NCI-H526 (cell line): Measurements from ENCODE around the gene THOC2.
"Not testable (repeated sequence)": the region's sequence is repeated elsewhere in the genome, so short reads cannot be mapped to it uniquely, and the experiment has no call there.

Experiments used
- DNase-seq, 2 experiments: peaks; one replicate each; lab custom pipeline; 2025; lab: John Stamatoyannopoulos, UW

The THOC2 gene

GRCh38 chrX:123580792-123581191 lies 152.1 kb downstream of the THOC2 start:
- DNase-seq: no peak

GRCh38 chrX:123574027-123574426 lies 158.8 kb downstream of the THOC2 start:
- DNase-seq: not testable (repeated sequence)

- DNase-seq: no peak
Observed at GRCh38 chrX:123570011-123570590, 162.8 kb downstream of the THOC2 start.

- no peak for DNase-seq
Observed at GRCh38 chrX:123563167-123563566, 169.7 kb downstream of the THOC2 start.

- no peak for DNase-seq
Observed at GRCh38 chrX:123562342-123563146, 170.3 kb downstream of the THOC2 start.

GRCh38 chrX:123561439-123562215 lies 171.2 kb downstream of the THOC2 start:
- DNase-seq: no peak

GRCh38 chrX:123550829-123551228 lies 182.0 kb downstream of the THOC2 start:
- DNase-seq: no peak
